Activated T-cell treated with anti-CD3 and anti-CD28 coated beads, Interleukin-2, amount 50 U/mL, for 72 hours (primary cell): Measurements from ENCODE around the gene RPLP2. TPM values are rescaled to one million over a fixed set of nuclear protein-coding genes. Genes with fewer than 3 reads are reported as not detected.
A peak's percentile ranks its signal among the peaks of the same experiment; 100 is the strongest.

Source experiments
- ATAC-seq, 2 donors: fragments of 150-1000 bp; cut with Tn5 transposase; replicated peaks in 1 of 2; 2 replicates each; pipeline ENCODE4 v1.10.0; 2021; ENCODE audit warnings: moderate library complexity in 2 of 2, mild to moderate bottlenecking in 1 of 2
- DNase-seq, 2 donors: peaks; one replicate each; pipeline ENCODE4 v3.0.0; 2021 to 2022; ENCODE audit warnings: mixed read lengths in 1 of 2
- H3K27ac Mint-ChIP-seq: one replicate; pipeline ENCODE4 v1.8.0; 2022; ENCODE audit warnings: mild to moderate bottlenecking, moderate library complexity, mixed read lengths
- H3K27me3 Mint-ChIP-seq: one replicate; pipeline ENCODE4 v1.8.0; 2022; ENCODE audit warnings: low read depth, mixed read lengths
- H3K36me3 Mint-ChIP-seq, 2 donors: one replicate each; pipeline ENCODE4 v1.8.0; 2022; ENCODE audit warnings: mixed read lengths in 2 of 2, mild to moderate bottlenecking in 1 of 2; ENCODE audit not compliant: insufficient read depth in 2 of 2
- H3K4me1 Mint-ChIP-seq: one replicate; pipeline ENCODE4 v1.8.0; 2022; ENCODE audit warnings: low read depth, mixed read lengths
- H3K4me3 Mint-ChIP-seq, 2 donors: one replicate each; pipeline ENCODE4 v1.8.0; 2022; ENCODE audit warnings: mild to moderate bottlenecking in 2 of 2, mixed read lengths in 2 of 2, moderate library complexity in 2 of 2
- H3K9me3 Mint-ChIP-seq, 2 donors: one replicate each; pipeline ENCODE4 v1.8.0; 2022; ENCODE audit warnings: mixed read lengths in 2 of 2
- total RNA-seq, 2 donors: library from RNA; stranded (reverse); gene quantifications; one replicate each; pipeline ENCODE4 v1.2.3, GENCODE V29; 2022

RPLP2 gene
- 1,000 to 10,000 TPM; 3,054 to 3,114 TPM for total RNA-seq

- DNase-seq (peak; percentile 97 to 98), ATAC-seq (peak; percentile 83 to 87)
- Mint-ChIP-seq H3K4me3 (peak within 1 kb of the TSS; percentile 90 to 98), H3K27ac (peak within 1 kb of the TSS; percentile 97), H3K9me3 (no peaks in the 10 kb centered on the region), H3K27me3 (no peaks in the 10 kb centered on the region), H3K4me1 (peaks cover 48% of the 10 kb centered on the region), H3K36me3 (peaks cover 5 to 14% of the 10 kb centered on the region in 2 donors)
Measured at GRCh38 chr11:809287-810039, at the start of gene RPLP2. TSS of gene RPLP2 (plus strand) at chr11:809967. CDS start at chr11:810235, 268 bp downstream.

- no peak for DNase-seq
- no peak for ATAC-seq
- no peaks in the 10 kb centered on the region for H3K9me3 Mint-ChIP-seq
- no peak overlapping the region for H3K27ac Mint-ChIP-seq
- peaks cover 0 to 22% of the 10 kb centered on the region in 2 donors for H3K36me3 Mint-ChIP-seq
- no peaks in the 10 kb centered on the region for H3K27me3 Mint-ChIP-seq
- no peak overlapping the region for H3K4me3 Mint-ChIP-seq
- H3K4me1 Mint-ChIP-seq = peaks cover 4% of the 10 kb centered on the region
Measured at GRCh38 chr11:760236-760635, 49.5 kb upstream of the RPLP2 start.

GRCh38 chr11:761526-762108 is 48.1 kb upstream of the RPLP2 start:
- no peak for ATAC-seq
- Mint-ChIP-seq H3K27me3 (no peaks in the 10 kb centered on the region), H3K36me3 (peaks cover 0 to 21% of the 10 kb centered on the region in 2 donors), H3K27ac (no peak overlapping the region), H3K4me3 (no peak overlapping the region), H3K9me3 (no peaks in the 10 kb centered on the region), H3K4me1 (peaks cover 13% of the 10 kb centered on the region)
- no peak for DNase-seq

GRCh38 chr11:762421-763072 is 47.2 kb upstream of the RPLP2 start:
- no peak overlapping the region for H3K4me3 Mint-ChIP-seq
- H3K27me3 Mint-ChIP-seq = no peaks in the 10 kb centered on the region
- peaks cover 0 to 15% of the 10 kb centered on the region in 2 donors for H3K36me3 Mint-ChIP-seq
- peaks cover 17% of the 10 kb centered on the region for H3K4me1 Mint-ChIP-seq
- H3K9me3 Mint-ChIP-seq = no peaks in the 10 kb centered on the region
- ATAC-seq (no peak), DNase-seq (no peak)
- H3K27ac Mint-ChIP-seq = no peak overlapping the region

GRCh38 chr11:763073-763463 is 46.7 kb upstream of the RPLP2 start:
- peaks cover 0 to 12% of the 10 kb centered on the region in 2 donors for H3K36me3 Mint-ChIP-seq
- no peak for DNase-seq
- no peak overlapping the region for H3K4me3 Mint-ChIP-seq
- no peaks in the 10 kb centered on the region for H3K27me3 Mint-ChIP-seq
- ATAC-seq = no peak
- peaks cover 17% of the 10 kb centered on the region for H3K4me1 Mint-ChIP-seq
- H3K27ac Mint-ChIP-seq = no peak overlapping the region
- no peaks in the 10 kb centered on the region for H3K9me3 Mint-ChIP-seq

- no peak overlapping the region for H3K27ac Mint-ChIP-seq
- H3K4me3 Mint-ChIP-seq = no peak overlapping the region
- DNase-seq (no peak), ATAC-seq (no peak)
- no peaks in the 10 kb centered on the region for H3K27me3 Mint-ChIP-seq
- peaks cover 17% of the 10 kb centered on the region for H3K4me1 Mint-ChIP-seq
- H3K36me3 Mint-ChIP-seq = peaks cover 0 to 12% of the 10 kb centered on the region in 2 donors
- H3K9me3 Mint-ChIP-seq = no peaks in the 10 kb centered on the region
Measured at GRCh38 chr11:763549-764321, 46.0 kb upstream of the RPLP2 start.

- Mint-ChIP-seq H3K36me3 (peaks cover 0 to 10% of the 10 kb centered on the region in 2 donors), H3K4me1 (peaks cover 17% of the 10 kb centered on the region), H3K9me3 (no peaks in the 10 kb centered on the region), H3K27ac (no peak overlapping the region), H3K4me3 (no peak overlapping the region), H3K27me3 (no peaks in the 10 kb centered on the region)
- ATAC-seq (no peak), DNase-seq (no peak)
Measured at GRCh38 chr11:764322-765024, 45.3 kb upstream of the RPLP2 start.

GRCh38 chr11:765025-765801 is 44.6 kb upstream of the RPLP2 start:
- H3K4me1 Mint-ChIP-seq = peaks cover 15% of the 10 kb centered on the region

GRCh38 chr11:765802-766091 is 44.0 kb upstream of the RPLP2 start:
- no peak for DNase-seq
- peaks cover 14% of the 10 kb centered on the region for H3K4me1 Mint-ChIP-seq
- H3K9me3 Mint-ChIP-seq = no peaks in the 10 kb centered on the region
- H3K4me3 Mint-ChIP-seq = no peak overlapping the region
- H3K36me3 Mint-ChIP-seq = peaks cover 0 to 7% of the 10 kb centered on the region in 2 donors
- H3K27ac Mint-ChIP-seq = no peak overlapping the region
- no peaks in the 10 kb centered on the region for H3K27me3 Mint-ChIP-seq
- ATAC-seq = no peak

More at GRCh38 chr11:765025-765801, 44.6 kb upstream of the RPLP2 start:
- ATAC-seq (peak; percentile 66 to 68), DNase-seq (peak; percentile 66 to 68)
- Mint-ChIP-seq H3K27ac (no peak overlapping the region), H3K4me3 (no peak overlapping the region), H3K27me3 (no peaks in the 10 kb centered on the region), H3K9me3 (no peaks in the 10 kb centered on the region), H3K36me3 (peaks cover 0 to 6% of the 10 kb centered on the region in 2 donors)

GRCh38 chr11:766106-766935 is 43.4 kb upstream of the RPLP2 start:
- Mint-ChIP-seq H3K27ac (peak overlapping the region; percentile 1), H3K4me1 (peaks cover 14% of the 10 kb centered on the region), H3K27me3 (no peaks in the 10 kb centered on the region), H3K4me3 (no peak overlapping the region), H3K9me3 (no peaks in the 10 kb centered on the region), H3K36me3 (peaks cover 0 to 7% of the 10 kb centered on the region in 2 donors)
- DNase-seq = no peak
- ATAC-seq = peak; percentile 35 to 54

GRCh38 chr11:766936-767210 is 42.9 kb upstream of the RPLP2 start:
- no peak overlapping the region for H3K27ac Mint-ChIP-seq

More at GRCh38 chr11:766936-767210, 42.9 kb upstream of the RPLP2 start:
- DNase-seq = no peak
- Mint-ChIP-seq H3K4me1 (peaks cover 14% of the 10 kb centered on the region), H3K36me3 (peaks cover 0 to 7% of the 10 kb centered on the region in 2 donors), H3K27me3 (no peaks in the 10 kb centered on the region), H3K4me3 (no peak overlapping the region), H3K9me3 (no peaks in the 10 kb centered on the region)
- ATAC-seq = no peak
